WTC11 (cell line): ENCODE data around the gene CAT. TPM values are rescaled to one million over a fixed set of nuclear protein-coding genes. Genes with fewer than 3 reads are reported as not detected.
A peak's percentile ranks its signal among the peaks of the same experiment; 100 is the strongest.

Source experiments
- ATF1 ChIP-seq: sonication (generic); formaldehyde crosslinking; IDR thresholded peaks from 2 replicates; pipeline ENCODE4 v1.8.1; 2023; ENCODE audit warnings: mild to moderate bottlenecking, moderate library complexity, missing genetic modification reagents
- CBFB ChIP-seq: sonication (generic); formaldehyde crosslinking; IDR thresholded peaks from 2 replicates; pipeline ENCODE4 v1.8.1; 2022; ENCODE audit warnings: mild to moderate bottlenecking, low read depth, missing genetic modification reagents
- CREM ChIP-seq: sonication (generic); formaldehyde crosslinking; IDR thresholded peaks from 2 replicates; pipeline ENCODE4 v1.8.1; 2022; ENCODE audit warnings: mild to moderate bottlenecking, missing genetic modification reagents, moderate library complexity
- EMX1 ChIP-seq: fragments of 250-450 bp; sonication (Bioruptor Pico); IDR thresholded peaks from 2 replicates; pipeline ENCODE4 v1.8.0; 2021; ENCODE audit warnings: mild to moderate bottlenecking
- ESRRA ChIP-seq: sonication (generic); formaldehyde crosslinking; IDR thresholded peaks from 2 replicates; pipeline ENCODE4 v1.8.1; 2022; ENCODE audit warnings: mild to moderate bottlenecking, missing genetic modification reagents, borderline replicate concordance
- ETV6 ChIP-seq: sonication (generic); formaldehyde crosslinking; IDR thresholded peaks from 2 replicates; pipeline ENCODE4 v1.8.1; 2022; ENCODE audit warnings: mild to moderate bottlenecking, missing genetic modification reagents
- FOXJ3 ChIP-seq: sonication (generic); formaldehyde crosslinking; IDR thresholded peaks from 2 replicates; pipeline ENCODE4 v1.9.0; 2021; ENCODE audit warnings: missing genetic modification reagents, mild to moderate bottlenecking, borderline replicate concordance
- FOXK1 ChIP-seq: sonication (generic); formaldehyde crosslinking; IDR thresholded peaks from 2 replicates; pipeline ENCODE4 v1.8.0; 2022; ENCODE audit warnings: mild to moderate bottlenecking, moderate library complexity, missing genetic modification reagents
- FOXP1 ChIP-seq: sonication (generic); formaldehyde crosslinking; IDR thresholded peaks from 2 replicates; pipeline ENCODE4 v1.8.0; 2022; ENCODE audit warnings: missing genetic modification reagents, mild to moderate bottlenecking, moderate library complexity, borderline replicate concordance
- GRHL2 ChIP-seq: fragments of 250-450 bp; sonication (Bioruptor Pico); IDR thresholded peaks from 2 replicates; pipeline ENCODE4 v1.8.0; 2022; ENCODE audit warnings: mild to moderate bottlenecking, moderate library complexity; ENCODE audit not compliant: insufficient replicate concordance, severe bottlenecking
- IRF1 ChIP-seq: sonication (generic); formaldehyde crosslinking; IDR thresholded peaks from 2 replicates; pipeline ENCODE4 v1.8.0; 2023; ENCODE audit warnings: missing genetic modification reagents
- MXD4 ChIP-seq: fragments of 250-450 bp; sonication (Bioruptor Pico); IDR thresholded peaks from 2 replicates; pipeline ENCODE4 v1.8.0; 2021; ENCODE audit warnings: mild to moderate bottlenecking, moderate library complexity, borderline replicate concordance
- NFYB ChIP-seq: sonication (generic); formaldehyde crosslinking; conservative IDR thresholded peaks from 2 replicates; pipeline ENCODE4 v1.8.0; 2022; ENCODE audit warnings: low read depth, missing genetic modification reagents
- OVOL2 ChIP-seq: fragments of 250-450 bp; sonication (Bioruptor Pico); IDR thresholded peaks from 2 replicates; pipeline ENCODE4 v1.9.0; 2021; ENCODE audit warnings: mild to moderate bottlenecking, borderline replicate concordance
- PREB ChIP-seq: sonication (generic); formaldehyde crosslinking; IDR thresholded peaks from 2 replicates; pipeline ENCODE4 v1.8.1; 2022; ENCODE audit warnings: mild to moderate bottlenecking, missing genetic modification reagents, moderate library complexity, borderline replicate concordance
- PRRX2 ChIP-seq: fragments of 250-450 bp; sonication (Bioruptor Pico); IDR thresholded peaks from 2 replicates; pipeline ENCODE4 v1.8.0; 2021; ENCODE audit warnings: mild to moderate bottlenecking
- RELA ChIP-seq: sonication (generic); formaldehyde crosslinking; IDR thresholded peaks from 2 replicates; pipeline ENCODE4 v1.8.1; 2022; ENCODE audit warnings: missing genetic modification reagents, mild to moderate bottlenecking, borderline replicate concordance
- RORB ChIP-seq: fragments of 250-450 bp; sonication (Bioruptor Pico); IDR thresholded peaks from 2 replicates; pipeline ENCODE4 v1.9.0; 2021; ENCODE audit warnings: mild to moderate bottlenecking
- SOX15 ChIP-seq: fragments of 250-450 bp; sonication (Bioruptor Pico); IDR thresholded peaks from 2 replicates; pipeline ENCODE4 v1.9.0; 2021; ENCODE audit warnings: mild to moderate bottlenecking
- TCF7 ChIP-seq: sonication (generic); formaldehyde crosslinking; IDR thresholded peaks from 2 replicates; pipeline ENCODE4 v1.8.0; 2022; ENCODE audit warnings: mild to moderate bottlenecking, low read depth, missing genetic modification reagents, moderate library complexity
- TEAD4 ChIP-seq: sonication (generic); formaldehyde crosslinking; IDR thresholded peaks from 2 replicates; pipeline ENCODE4 v1.8.0; 2022; ENCODE audit warnings: mild to moderate bottlenecking, missing genetic modification reagents
- ZBTB43 ChIP-seq: sonication (generic); formaldehyde crosslinking; IDR thresholded peaks from 2 replicates; pipeline ENCODE4 v1.8.1; 2023; ENCODE audit warnings: mild to moderate bottlenecking, missing genetic modification reagents
- ZNF138 ChIP-seq: sonication (generic); formaldehyde crosslinking; conservative IDR thresholded peaks from 2 replicates; pipeline ENCODE4 v1.8.1; 2022; ENCODE audit warnings: mild to moderate bottlenecking, moderate library complexity, missing genetic modification reagents
- ZNF396 ChIP-seq: fragments of 250-450 bp; sonication (Bioruptor Pico); IDR thresholded peaks from 2 replicates; pipeline ENCODE4 v1.8.0; 2021; ENCODE audit warnings: mild to moderate bottlenecking, moderate library complexity, borderline replicate concordance
- ZNF416 ChIP-seq: fragments of 250-450 bp; sonication (Bioruptor Pico); IDR thresholded peaks from 2 replicates; pipeline ENCODE4 v1.9.0; 2021; ENCODE audit warnings: mild to moderate bottlenecking, inconsistent platforms
- total RNA-seq: library from RNA; stranded (reverse); gene quantifications from 3 replicates; pipeline ENCODE4 v1.2.3, GENCODE V29; 2021
- TF ChIP-seq, protein P1 (sequence below): fragments of 200-600 bp; IDR thresholded peaks from 2 replicates; pipeline ENCODE4 v1.8.0; 2022; ENCODE audit warnings: antibody characterized with exemption
- TF ChIP-seq, protein P2 (sequence below): fragments of 250-450 bp; sonication (Bioruptor Pico); IDR thresholded peaks from 2 replicates; pipeline ENCODE4 v1.9.0; 2021; ENCODE audit warnings: moderate library complexity, mild to moderate bottlenecking, inconsistent platforms, borderline replicate concordance
- TF ChIP-seq, protein P3 (sequence below): sonication (generic); formaldehyde crosslinking; IDR thresholded peaks from 2 replicates; pipeline ENCODE4 v1.8.1; 2023; ENCODE audit warnings: mild to moderate bottlenecking, moderate library complexity, missing genetic modification reagents
- TF ChIP-seq, protein P4 (sequence below): sonication (generic); formaldehyde crosslinking; IDR thresholded peaks from 2 replicates; pipeline ENCODE4 v1.8.0; 2022; ENCODE audit warnings: mild to moderate bottlenecking, missing genetic modification reagents
- TF ChIP-seq, protein P5 (sequence below): sonication (generic); formaldehyde crosslinking; IDR thresholded peaks from 2 replicates; pipeline ENCODE4 v1.8.1; 2022; ENCODE audit warnings: low read depth, mild to moderate bottlenecking, moderate library complexity, missing genetic modification reagents, borderline replicate concordance

CAT gene
- total RNA-seq, 1 experiment from 2014 or later = 9.3 TPM

DNA sequence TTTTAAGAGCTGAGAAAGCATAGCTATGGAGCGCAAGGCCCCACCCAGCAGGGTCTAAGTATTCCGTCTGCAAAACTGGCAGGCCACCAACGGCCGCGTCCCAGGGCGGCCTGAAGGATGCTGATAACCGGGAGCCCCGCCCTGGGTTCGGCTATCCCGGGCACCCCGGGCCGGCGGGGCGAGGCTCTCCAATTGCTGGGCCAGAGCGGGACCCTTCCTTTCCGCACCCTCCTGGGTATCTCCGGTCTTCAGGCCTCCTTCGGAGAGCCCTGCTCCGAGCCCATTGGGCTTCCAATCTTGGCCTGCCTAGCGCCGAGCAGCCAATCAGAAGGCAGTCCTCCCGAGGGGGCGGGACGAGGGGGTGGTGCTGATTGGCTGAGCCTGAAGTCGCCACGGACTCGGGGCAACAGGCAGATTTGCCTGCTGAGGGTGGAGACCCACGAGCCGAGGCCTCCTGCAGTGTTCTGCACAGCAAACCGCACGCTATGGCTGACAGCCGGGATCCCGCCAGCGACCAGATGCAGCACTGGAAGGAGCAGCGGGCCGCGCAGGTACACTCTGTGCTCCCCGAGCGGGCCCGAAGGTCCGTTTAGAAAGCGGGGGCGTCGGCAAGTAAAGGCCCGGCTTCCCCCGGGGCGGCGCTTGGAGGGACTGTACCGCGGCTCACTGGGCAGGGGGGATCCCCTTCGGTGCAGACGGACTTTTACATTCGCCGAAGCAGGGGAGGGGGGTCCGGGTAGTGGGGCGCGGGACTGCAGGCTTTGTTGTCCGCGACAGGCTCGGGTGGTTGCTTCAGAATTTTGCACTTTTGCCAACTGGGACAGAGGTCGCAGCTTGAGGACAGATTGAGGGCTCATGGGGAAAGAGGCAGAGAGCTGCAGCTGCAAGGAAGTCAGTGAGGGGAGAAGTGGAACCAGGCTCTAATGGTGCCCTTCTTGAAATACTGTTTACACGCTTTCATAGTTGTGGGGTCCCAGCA lies at the start of gene CAT (continued):
- TF ChIP-seq, protein P1, sequence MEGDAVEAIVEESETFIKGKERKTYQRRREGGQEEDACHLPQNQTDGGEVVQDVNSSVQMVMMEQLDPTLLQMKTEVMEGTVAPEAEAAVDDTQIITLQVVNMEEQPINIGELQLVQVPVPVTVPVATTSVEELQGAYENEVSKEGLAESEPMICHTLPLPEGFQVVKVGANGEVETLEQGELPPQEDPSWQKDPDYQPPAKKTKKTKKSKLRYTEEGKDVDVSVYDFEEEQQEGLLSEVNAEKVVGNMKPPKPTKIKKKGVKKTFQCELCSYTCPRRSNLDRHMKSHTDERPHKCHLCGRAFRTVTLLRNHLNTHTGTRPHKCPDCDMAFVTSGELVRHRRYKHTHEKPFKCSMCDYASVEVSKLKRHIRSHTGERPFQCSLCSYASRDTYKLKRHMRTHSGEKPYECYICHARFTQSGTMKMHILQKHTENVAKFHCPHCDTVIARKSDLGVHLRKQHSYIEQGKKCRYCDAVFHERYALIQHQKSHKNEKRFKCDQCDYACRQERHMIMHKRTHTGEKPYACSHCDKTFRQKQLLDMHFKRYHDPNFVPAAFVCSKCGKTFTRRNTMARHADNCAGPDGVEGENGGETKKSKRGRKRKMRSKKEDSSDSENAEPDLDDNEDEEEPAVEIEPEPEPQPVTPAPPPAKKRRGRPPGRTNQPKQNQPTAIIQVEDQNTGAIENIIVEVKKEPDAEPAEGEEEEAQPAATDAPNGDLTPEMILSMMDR = no peak
- TF ChIP-seq ETV6 (peak; percentile 79), GRHL2 (CRISPR knock-in tag) (no peak), ZBTB43 (no peak), FOXP1 (CRISPR knock-in tag) (no peak; the same call in 1 of the 2 replicates), ESRRA (CRISPR knock-in tag) (no peak), CREM (CRISPR knock-in tag) (no peak), IRF1 (CRISPR knock-in tag) (no peak), MXD4 (CRISPR knock-in tag) (no peak), ZNF138 (CRISPR knock-in tag) (no peak), EMX1 (no peak), NFYB (CRISPR knock-in tag) (peak; percentile 91), ZNF396 (CRISPR knock-in tag) (no peak), ATF1 (CRISPR knock-in tag) (no peak), PRRX2 (CRISPR knock-in tag) (no peak), TEAD4 (CRISPR knock-in tag) (no peak), SOX15 (CRISPR knock-in tag) (no peak), ZNF416 (CRISPR knock-in tag) (no peak), CBFB (CRISPR knock-in tag) (no peak), PREB (no peak), RORB (no peak), OVOL2 (CRISPR knock-in tag) (no peak), TCF7 (CRISPR knock-in tag) (no peak), FOXK1 (CRISPR knock-in tag) (peak; percentile 77), FOXJ3 (CRISPR knock-in tag) (no peak), RELA (CRISPR knock-in tag) (no peak)
- TF ChIP-seq, protein P2, sequence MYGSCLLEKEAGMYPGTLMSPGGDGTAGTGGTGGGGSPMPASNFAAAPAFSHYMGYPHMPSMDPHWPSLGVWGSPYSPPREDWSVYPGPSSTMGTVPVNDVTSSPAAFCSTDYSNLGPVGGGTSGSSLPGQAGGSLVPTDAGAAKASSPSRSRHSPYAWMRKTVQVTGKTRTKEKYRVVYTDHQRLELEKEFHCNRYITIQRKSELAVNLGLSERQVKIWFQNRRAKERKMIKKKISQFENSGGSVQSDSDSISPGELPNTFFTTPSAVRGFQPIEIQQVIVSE (CRISPR knock-in tag) = no peak
- TF ChIP-seq, protein P3, sequence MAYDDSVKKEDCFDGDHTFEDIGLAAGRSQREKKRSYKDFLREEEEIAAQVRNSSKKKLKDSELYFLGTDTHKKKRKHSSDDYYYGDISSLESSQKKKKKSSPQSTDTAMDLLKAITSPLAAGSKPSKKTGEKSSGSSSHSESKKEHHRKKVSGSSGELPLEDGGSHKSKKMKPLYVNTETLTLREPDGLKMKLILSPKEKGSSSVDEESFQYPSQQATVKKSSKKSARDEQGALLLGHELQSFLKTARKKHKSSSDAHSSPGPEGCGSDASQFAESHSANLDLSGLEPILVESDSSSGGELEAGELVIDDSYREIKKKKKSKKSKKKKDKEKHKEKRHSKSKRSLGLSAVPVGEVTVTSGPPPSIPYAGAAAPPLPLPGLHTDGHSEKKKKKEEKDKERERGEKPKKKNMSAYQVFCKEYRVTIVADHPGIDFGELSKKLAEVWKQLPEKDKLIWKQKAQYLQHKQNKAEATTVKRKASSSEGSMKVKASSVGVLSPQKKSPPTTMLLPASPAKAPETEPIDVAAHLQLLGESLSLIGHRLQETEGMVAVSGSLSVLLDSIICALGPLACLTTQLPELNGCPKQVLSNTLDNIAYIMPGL (CRISPR knock-in tag) = peak; percentile 65; the same call in 1 of the 2 replicates
- TF ChIP-seq, protein P4, sequence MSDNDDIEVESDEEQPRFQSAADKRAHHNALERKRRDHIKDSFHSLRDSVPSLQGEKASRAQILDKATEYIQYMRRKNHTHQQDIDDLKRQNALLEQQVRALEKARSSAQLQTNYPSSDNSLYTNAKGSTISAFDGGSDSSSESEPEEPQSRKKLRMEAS (CRISPR knock-in tag) = peak; percentile 75
- TF ChIP-seq, protein P5, sequence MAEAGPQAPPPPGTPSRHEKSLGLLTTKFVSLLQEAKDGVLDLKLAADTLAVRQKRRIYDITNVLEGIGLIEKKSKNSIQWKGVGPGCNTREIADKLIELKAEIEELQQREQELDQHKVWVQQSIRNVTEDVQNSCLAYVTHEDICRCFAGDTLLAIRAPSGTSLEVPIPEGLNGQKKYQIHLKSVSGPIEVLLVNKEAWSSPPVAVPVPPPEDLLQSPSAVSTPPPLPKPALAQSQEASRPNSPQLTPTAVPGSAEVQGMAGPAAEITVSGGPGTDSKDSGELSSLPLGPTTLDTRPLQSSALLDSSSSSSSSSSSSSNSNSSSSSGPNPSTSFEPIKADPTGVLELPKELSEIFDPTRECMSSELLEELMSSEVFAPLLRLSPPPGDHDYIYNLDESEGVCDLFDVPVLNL (CRISPR knock-in tag) = no peak
